SK-N-SH treated with all-trans-retinoic acid at 6 μM for 48 hours (cell line): Measurements from ENCODE around the gene KRT86.
"Not testable (repeated sequence)": the region's sequence is repeated elsewhere in the genome, so short reads cannot be mapped to it uniquely, and the experiment has no call there.

Source experiments
- ATAC-seq: fragments of 200-7000 bp; cut with Tn5 transposase; 3 replicates; pipeline ENCODE4 v1.9.1; 2020; ENCODE audit warnings: mild to moderate bottlenecking, moderate library complexity
- BACH2 ChIP-seq: fragments of 250-450 bp; sonication (Bioruptor Pico); IDR thresholded peaks from 2 replicates; pipeline ENCODE4 v1.9.0; 2021; ENCODE audit warnings: mild to moderate bottlenecking, borderline replicate concordance
- CSDC2 ChIP-seq: fragments of 250-450 bp; sonication (Bioruptor Pico); IDR thresholded peaks from 2 replicates; pipeline ENCODE4 v1.5.0; 2020; ENCODE audit warnings: mild to moderate bottlenecking, moderate library complexity
- ESRRG ChIP-seq: fragments of 250-450 bp; sonication (Bioruptor Pico); IDR thresholded peaks from 2 replicates; pipeline ENCODE4 v1.6.1; 2021; ENCODE audit warnings: mild to moderate bottlenecking
- GLIS3 ChIP-seq: fragments of 250-450 bp; sonication (Bioruptor Pico); IDR thresholded peaks from 2 replicates; pipeline ENCODE4 v1.5.0; 2020; ENCODE audit warnings: mild to moderate bottlenecking, moderate library complexity
- PPARA ChIP-seq: fragments of 250-450 bp; sonication (Bioruptor Pico); IDR thresholded peaks from 2 replicates; pipeline ENCODE4 v1.5.0; 2020; ENCODE audit warnings: mild to moderate bottlenecking, borderline replicate concordance
- RARB ChIP-seq: fragments of 250-450 bp; sonication (Bioruptor Pico); IDR thresholded peaks from 2 replicates; pipeline ENCODE4 v1.8.0; 2021; ENCODE audit warnings: mild to moderate bottlenecking, moderate library complexity
- SNAI2 ChIP-seq: fragments of 250-450 bp; sonication (Bioruptor Pico); IDR thresholded peaks from 2 replicates; pipeline ENCODE4 v1.5.0; 2020; ENCODE audit warnings: mild to moderate bottlenecking, moderate library complexity
- TCF4 ChIP-seq: fragments of 250-450 bp; sonication (Bioruptor Pico); IDR thresholded peaks from 2 replicates; pipeline ENCODE4 v1.8.0; 2021; ENCODE audit warnings: mild to moderate bottlenecking, moderate library complexity, borderline replicate concordance
- TOX ChIP-seq: fragments of 250-450 bp; sonication (Bioruptor Pico); IDR thresholded peaks from 2 replicates; pipeline ENCODE4 v1.8.0; 2021; ENCODE audit warnings: mild to moderate bottlenecking, moderate library complexity, borderline replicate concordance
- ZFP3 ChIP-seq: fragments of 250-450 bp; sonication (Bioruptor Pico); IDR thresholded peaks from 2 replicates; pipeline ENCODE4 v1.5.0; 2020; ENCODE audit warnings: mild to moderate bottlenecking, moderate library complexity
- ZNF565 ChIP-seq: fragments of 450-650 bp; formaldehyde crosslinking; conservative IDR thresholded peaks from 2 replicates; pipeline ENCODE4 v1.5.0; 2020; ENCODE audit warnings: low read depth, mild to moderate bottlenecking, moderate library complexity
- TF ChIP-seq, protein P1 (sequence below): fragments of 250-450 bp; sonication (Bioruptor Pico); IDR thresholded peaks from 2 replicates; pipeline ENCODE4 v1.5.1; 2021; ENCODE audit warnings: mild to moderate bottlenecking, moderate library complexity
- TF ChIP-seq, protein P2 (sequence below): fragments of 250-450 bp; sonication (Bioruptor Pico); IDR thresholded peaks from 2 replicates; pipeline ENCODE4 v1.8.0; 2020; ENCODE audit warnings: mild to moderate bottlenecking, moderate library complexity, borderline replicate concordance
- TF ChIP-seq, protein P3 (sequence below): fragments of 250-450 bp; sonication (Bioruptor Pico); IDR thresholded peaks from 2 replicates; pipeline ENCODE4 v1.8.0; 2021; ENCODE audit warnings: low read depth, mild to moderate bottlenecking, moderate library complexity, borderline replicate concordance
- TF ChIP-seq, protein P4 (sequence below): fragments of 250-450 bp; sonication (Bioruptor Pico); IDR thresholded peaks from 2 replicates; pipeline ENCODE4 v1.5.0; 2020; ENCODE audit warnings: mild to moderate bottlenecking, moderate library complexity
- TF ChIP-seq, protein P5 (sequence below): fragments of 250-450 bp; sonication (Bioruptor Pico); IDR thresholded peaks from 2 replicates; pipeline ENCODE4 v1.5.1; 2020; ENCODE audit warnings: low read depth, mild to moderate bottlenecking, moderate library complexity

KRT86 gene

DNA sequence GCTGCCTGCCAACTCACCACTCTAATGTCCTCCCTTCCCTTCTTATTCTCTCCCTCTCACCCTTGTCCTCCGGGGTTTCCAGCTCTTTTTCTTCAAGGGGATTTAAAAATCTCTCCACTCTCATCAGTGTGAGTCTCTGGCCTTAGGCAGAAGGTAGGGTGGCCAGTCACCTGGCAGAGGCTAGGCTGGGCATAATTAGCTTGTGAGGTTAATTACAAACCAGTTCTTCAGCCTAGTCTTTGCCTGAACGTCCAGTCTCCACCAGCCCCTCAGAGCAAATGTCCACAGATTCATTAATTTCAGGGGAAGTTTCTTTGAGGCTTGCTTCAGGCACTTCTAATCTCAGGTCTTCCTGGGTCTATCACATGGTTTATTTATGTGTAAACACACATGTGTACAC is 34.7 kb upstream of the KRT86 start:
- TF ChIP-seq BACH2 (CRISPR knock-in tag) (no peak), CSDC2 (CRISPR knock-in tag) (no peak), TCF4 (CRISPR knock-in tag) (no peak), PPARA (CRISPR knock-in tag) (no peak)
- TF ChIP-seq, protein P1, sequence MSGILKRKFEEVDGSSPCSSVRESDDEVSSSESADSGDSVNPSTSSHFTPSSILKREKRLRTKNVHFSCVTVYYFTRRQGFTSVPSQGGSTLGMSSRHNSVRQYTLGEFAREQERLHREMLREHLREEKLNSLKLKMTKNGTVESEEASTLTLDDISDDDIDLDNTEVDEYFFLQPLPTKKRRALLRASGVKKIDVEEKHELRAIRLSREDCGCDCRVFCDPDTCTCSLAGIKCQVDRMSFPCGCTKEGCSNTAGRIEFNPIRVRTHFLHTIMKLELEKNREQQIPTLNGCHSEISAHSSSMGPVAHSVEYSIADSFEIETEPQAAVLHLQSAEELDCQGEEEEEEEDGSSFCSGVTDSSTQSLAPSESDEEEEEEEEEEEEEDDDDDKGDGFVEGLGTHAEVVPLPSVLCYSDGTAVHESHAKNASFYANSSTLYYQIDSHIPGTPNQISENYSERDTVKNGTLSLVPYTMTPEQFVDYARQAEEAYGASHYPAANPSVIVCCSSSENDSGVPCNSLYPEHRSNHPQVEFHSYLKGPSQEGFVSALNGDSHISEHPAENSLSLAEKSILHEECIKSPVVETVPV = no peak
- TF ChIP-seq, protein P2, sequence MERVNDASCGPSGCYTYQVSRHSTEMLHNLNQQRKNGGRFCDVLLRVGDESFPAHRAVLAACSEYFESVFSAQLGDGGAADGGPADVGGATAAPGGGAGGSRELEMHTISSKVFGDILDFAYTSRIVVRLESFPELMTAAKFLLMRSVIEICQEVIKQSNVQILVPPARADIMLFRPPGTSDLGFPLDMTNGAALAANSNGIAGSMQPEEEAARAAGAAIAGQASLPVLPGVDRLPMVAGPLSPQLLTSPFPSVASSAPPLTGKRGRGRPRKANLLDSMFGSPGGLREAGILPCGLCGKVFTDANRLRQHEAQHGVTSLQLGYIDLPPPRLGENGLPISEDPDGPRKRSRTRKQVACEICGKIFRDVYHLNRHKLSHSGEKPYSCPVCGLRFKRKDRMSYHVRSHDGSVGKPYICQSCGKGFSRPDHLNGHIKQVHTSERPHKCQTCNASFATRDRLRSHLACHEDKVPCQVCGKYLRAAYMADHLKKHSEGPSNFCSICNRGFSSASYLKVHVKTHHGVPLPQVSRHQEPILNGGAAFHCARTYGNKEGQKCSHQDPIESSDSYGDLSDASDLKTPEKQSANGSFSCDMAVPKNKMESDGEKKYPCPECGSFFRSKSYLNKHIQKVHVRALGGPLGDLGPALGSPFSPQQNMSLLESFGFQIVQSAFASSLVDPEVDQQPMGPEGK = no peak
- TF ChIP-seq, all 23 proteins: peak for 0
- ATAC-seq = no peak

DNA sequence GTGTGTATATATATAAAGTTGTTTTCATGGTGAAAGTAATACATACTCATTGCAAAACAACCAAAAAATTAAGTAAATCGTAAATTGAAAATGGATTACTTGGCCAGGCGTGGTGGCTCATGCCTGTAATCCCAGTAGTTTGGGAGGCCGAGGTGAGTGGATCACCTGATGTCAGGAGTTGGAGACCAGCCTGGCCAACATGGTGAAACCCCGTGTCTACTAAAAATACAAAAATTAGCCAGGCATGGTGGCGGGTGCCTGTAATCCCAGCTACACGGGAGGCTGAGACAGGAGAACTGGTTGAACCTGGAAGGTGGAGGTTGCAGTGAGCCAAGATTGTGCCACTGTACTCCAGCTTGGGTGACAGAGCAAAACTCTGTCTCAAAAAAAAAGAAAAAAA is 34.2 kb upstream of the KRT86 start:
- not testable (repeated sequence) for ATAC-seq

DNA sequence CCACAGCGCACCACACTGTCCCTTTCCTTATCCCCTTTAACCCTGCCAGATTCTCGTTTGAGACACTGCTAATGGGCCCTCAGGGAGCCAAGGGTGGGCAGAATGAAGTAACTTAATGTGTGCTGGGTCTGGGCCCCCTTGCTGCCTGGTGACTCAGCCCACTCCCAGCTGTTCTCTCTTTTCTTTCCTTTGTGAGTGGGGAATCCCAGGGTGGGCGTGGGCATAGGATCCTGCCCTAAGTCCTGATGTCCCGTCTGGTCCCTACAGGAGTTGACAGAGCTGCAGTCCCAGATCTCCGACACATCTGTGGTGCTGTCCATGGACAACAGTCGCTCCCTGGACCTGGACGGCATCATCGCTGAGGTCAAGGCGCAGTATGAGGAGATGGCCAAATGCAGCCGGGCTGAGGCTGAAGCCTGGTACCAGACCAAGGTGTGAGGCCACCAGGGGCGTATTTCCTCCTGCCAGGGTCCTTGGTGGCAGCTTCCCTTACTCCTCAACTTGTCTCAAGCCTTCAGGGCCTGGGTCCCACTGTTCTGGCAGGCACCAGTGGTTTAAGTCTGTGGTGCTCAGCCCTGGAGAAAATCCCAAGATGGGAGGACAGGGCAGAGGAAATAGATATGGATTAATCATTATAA is 33.1 kb upstream of the KRT86 start:
- ATAC-seq = no peak

DNA sequence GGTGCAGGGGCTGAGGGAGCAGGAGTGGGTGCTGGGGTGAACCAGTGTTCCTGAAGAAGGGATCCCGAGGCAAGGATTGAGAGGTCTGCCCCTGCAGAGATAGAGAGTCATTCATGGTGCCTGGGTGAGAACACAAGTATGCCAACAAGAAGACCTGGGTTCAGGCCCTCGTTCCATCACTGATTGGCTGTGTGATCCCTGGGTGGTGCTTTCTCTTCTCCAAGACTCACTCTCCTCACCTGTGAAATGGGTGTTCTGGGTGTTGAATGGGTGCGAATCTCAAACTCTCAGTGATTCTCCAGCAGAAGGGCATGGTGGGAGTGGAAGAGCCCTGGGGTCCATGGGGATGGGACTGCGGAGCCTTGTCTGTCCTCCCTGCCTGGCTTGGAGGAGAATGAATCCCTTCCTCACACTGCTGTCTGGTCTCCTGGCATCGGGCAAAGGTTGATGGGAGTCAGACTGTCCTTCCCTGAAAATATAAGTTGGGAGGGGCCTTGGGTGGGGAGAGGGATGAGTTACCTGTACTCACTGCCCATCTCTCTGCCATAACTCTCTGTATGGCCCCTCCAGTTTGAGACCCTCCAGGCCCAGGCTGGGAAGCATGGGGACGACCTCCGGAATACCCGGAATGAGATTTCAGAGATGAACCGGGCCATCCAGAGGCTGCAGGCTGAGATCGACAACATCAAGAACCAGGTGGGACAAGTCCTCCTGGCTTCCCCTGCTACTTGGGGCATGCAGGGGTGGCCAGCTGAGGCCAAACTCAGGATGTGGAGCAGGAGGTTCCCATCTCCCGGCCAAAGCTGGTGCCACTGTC is 31.8 kb upstream of the KRT86 start:
- ATAC-seq = no peak
- TF ChIP-seq ESRRG (CRISPR knock-in tag) (no peak), TOX (CRISPR knock-in tag) (no peak), RARB (CRISPR knock-in tag) (no peak)
- TF ChIP-seq, protein P1 = no peak

More for the DNA sequence above, 33.1 kb upstream of the KRT86 start:
- TF ChIP-seq BACH2 (CRISPR knock-in tag) (no peak), SNAI2 (no peak), ESRRG (CRISPR knock-in tag) (no peak), GLIS3 (CRISPR knock-in tag) (no peak), ZFP3 (CRISPR knock-in tag) (no peak), RARB (CRISPR knock-in tag) (no peak), PPARA (CRISPR knock-in tag) (no peak)
- TF ChIP-seq, protein P2 = no peak

DNA sequence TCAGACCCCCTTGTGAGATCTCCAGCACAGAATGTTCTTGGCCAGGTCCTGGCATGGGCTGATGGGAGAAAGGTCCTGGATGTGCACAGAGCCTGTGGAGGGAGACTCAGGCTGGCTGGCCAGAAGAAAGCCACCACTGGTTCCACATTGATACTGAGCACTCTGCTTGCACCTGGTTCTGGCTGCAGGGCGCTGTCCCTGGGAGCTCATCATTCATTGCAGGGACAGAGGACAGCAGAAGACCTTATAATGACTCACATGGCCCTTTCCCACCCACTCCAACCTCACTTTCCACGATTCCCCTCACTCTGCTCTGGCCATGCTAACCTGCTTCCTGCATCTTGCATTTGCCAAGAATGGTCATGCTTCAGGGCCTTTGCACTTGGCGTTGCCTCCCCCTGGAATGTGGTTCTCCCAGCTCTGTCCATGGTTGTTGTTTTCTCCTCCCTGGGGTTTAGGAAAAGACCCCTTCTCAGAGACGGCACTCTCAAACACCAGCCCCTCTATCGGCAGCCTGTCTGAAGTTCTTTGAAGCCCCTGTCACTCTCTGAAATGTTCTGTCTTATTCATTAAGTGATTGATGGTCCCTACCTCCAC is 31.1 kb upstream of the KRT86 start:
- ATAC-seq = 0 out of 3 replicates have a peak, but pooled peaks have one; percentile 4
- TF ChIP-seq, protein P1 = no peak
- no peak for TF ChIP-seq ZFP3 (CRISPR knock-in tag)
- TF ChIP-seq, protein P3, sequence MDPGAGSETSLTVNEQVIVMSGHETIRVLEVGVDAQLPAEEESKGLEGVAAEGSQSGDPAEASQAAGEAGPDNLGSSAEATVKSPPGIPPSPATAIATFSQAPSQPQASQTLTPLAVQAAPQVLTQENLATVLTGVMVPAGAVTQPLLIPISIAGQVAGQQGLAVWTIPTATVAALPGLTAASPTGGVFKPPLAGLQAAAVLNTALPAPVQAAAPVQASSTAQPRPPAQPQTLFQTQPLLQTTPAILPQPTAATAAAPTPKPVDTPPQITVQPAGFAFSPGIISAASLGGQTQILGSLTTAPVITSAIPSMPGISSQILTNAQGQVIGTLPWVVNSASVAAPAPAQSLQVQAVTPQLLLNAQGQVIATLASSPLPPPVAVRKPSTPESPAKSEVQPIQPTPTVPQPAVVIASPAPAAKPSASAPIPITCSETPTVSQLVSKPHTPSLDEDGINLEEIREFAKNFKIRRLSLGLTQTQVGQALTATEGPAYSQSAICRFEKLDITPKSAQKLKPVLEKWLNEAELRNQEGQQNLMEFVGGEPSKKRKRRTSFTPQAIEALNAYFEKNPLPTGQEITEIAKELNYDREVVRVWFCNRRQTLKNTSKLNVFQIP (CRISPR knock-in tag) = no peak
- TF ChIP-seq, protein P4, sequence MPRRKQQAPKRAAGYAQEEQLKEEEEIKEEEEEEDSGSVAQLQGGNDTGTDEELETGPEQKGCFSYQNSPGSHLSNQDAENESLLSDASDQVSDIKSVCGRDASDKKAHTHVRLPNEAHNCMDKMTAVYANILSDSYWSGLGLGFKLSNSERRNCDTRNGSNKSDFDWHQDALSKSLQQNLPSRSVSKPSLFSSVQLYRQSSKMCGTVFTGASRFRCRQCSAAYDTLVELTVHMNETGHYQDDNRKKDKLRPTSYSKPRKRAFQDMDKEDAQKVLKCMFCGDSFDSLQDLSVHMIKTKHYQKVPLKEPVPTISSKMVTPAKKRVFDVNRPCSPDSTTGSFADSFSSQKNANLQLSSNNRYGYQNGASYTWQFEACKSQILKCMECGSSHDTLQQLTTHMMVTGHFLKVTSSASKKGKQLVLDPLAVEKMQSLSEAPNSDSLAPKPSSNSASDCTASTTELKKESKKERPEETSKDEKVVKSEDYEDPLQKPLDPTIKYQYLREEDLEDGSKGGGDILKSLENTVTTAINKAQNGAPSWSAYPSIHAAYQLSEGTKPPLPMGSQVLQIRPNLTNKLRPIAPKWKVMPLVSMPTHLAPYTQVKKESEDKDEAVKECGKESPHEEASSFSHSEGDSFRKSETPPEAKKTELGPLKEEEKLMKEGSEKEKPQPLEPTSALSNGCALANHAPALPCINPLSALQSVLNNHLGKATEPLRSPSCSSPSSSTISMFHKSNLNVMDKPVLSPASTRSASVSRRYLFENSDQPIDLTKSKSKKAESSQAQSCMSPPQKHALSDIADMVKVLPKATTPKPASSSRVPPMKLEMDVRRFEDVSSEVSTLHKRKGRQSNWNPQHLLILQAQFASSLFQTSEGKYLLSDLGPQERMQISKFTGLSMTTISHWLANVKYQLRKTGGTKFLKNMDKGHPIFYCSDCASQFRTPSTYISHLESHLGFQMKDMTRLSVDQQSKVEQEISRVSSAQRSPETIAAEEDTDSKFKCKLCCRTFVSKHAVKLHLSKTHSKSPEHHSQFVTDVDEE (CRISPR knock-in tag) = no peak
- TF ChIP-seq SNAI2 = no peak
- no peak for TF ChIP-seq PPARA (CRISPR knock-in tag)
- TF ChIP-seq ZNF565 (CRISPR knock-in tag) = no peak
- TF ChIP-seq, protein P5, sequence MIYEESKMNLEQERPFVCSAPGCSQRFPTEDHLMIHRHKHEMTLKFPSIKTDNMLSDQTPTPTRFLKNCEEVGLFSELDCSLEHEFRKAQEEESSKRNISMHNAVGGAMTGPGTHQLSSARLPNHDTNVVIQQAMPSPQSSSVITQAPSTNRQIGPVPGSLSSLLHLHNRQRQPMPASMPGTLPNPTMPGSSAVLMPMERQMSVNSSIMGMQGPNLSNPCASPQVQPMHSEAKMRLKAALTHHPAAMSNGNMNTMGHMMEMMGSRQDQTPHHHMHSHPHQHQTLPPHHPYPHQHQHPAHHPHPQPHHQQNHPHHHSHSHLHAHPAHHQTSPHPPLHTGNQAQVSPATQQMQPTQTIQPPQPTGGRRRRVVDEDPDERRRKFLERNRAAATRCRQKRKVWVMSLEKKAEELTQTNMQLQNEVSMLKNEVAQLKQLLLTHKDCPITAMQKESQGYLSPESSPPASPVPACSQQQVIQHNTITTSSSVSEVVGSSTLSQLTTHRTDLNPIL (CRISPR knock-in tag) = no peak
